Measurements from ENCODE around the gene POU3F3.

- no peak for TF ChIP-seq POLR2AphosphoS5 (IDR thresholded peaks at IDR 0.05)
- TF ChIP-seq, protein P1, sequence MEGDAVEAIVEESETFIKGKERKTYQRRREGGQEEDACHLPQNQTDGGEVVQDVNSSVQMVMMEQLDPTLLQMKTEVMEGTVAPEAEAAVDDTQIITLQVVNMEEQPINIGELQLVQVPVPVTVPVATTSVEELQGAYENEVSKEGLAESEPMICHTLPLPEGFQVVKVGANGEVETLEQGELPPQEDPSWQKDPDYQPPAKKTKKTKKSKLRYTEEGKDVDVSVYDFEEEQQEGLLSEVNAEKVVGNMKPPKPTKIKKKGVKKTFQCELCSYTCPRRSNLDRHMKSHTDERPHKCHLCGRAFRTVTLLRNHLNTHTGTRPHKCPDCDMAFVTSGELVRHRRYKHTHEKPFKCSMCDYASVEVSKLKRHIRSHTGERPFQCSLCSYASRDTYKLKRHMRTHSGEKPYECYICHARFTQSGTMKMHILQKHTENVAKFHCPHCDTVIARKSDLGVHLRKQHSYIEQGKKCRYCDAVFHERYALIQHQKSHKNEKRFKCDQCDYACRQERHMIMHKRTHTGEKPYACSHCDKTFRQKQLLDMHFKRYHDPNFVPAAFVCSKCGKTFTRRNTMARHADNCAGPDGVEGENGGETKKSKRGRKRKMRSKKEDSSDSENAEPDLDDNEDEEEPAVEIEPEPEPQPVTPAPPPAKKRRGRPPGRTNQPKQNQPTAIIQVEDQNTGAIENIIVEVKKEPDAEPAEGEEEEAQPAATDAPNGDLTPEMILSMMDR (IDR thresholded peaks at IDR 0.05), result no peak
These were observed 36.8 kb downstream of the POU3F3 start for GRCh38 chr2:104890685-104891069.
